A172 (cell line): Measurements from ENCODE around the gene MKS1. TPM values are rescaled to one million over a fixed set of nuclear protein-coding genes. Genes with fewer than 3 reads are reported as not detected.

ENCODE experiments used
- DNase-seq: peaks from one replicate; pipeline ENCODE4 v3.0.0-alpha.2; 2015; ENCODE audit warnings: low spot score
- total RNA-seq: library from RNA; depleted of rRNA; stranded (reverse); fragments of >200 nt; shearing (Covaris generic); gene quantifications from 2 replicates; pipeline ENCODE4 v1.2.3, GENCODE V29; 2014; rRNA removed

The MKS1 gene
- total RNA-seq, 1 experiment from 2014 or later: 10.3 TPM

GRCh38 chr17:58161566-58161965 is 57.5 kb downstream of the MKS1 start:
- DNase-seq: no peak

DNA sequence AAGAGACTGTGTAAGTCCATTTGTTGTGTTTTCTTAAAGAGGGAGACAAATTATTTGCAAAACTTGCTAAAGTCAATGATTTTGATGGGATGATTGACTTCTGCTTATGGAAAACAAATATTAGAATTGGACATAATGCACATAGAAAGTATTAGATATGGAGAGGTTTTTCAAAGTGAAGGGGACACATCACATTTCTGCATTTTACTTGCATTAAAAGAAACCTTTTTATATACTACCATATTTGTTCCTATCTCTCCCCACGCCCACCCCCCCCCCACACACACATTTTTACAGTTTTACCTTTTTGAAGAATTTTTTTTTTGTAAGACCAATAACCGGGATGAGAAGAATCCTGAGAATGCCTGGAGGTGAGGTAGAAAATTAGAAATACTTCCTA is 60.9 kb downstream of the MKS1 start:
- no peak for DNase-seq

GRCh38 chr17:58156839-58157803 is 61.9 kb downstream of the MKS1 start:
- no peak for DNase-seq

Other genes with a start within 250 kb of the MKS1 start
- 43.4 and 50.5 TPM in 2 replicates for gene VEZF1, start 231.0 kb downstream of the MKS1 start, total RNA-seq
- 501 and 612 TPM in 2 replicates for gene SRSF1, start 212.0 kb downstream of the MKS1 start, total RNA-seq
- gene DYNLL2, start 135.8 kb downstream of the MKS1 start, total RNA-seq: 20.7 and 21.0 TPM in 2 replicates
- not detected in 2 replicates for gene OR4D1, start 70.9 kb downstream of the MKS1 start, total RNA-seq
- gene OR4D2, start 52.3 kb downstream of the MKS1 start, total RNA-seq: not detected in 2 replicates
- gene EPX, start 26.5 kb downstream of the MKS1 start, total RNA-seq: not detected in 2 replicates
- not detected in 2 replicates for gene LPO, start 19.3 kb upstream of the MKS1 start, total RNA-seq
- not detected in 2 replicates for gene MPO, start 61.7 kb upstream of the MKS1 start, total RNA-seq
- not detected in 2 replicates for gene TSPOAP1, start 109.5 kb upstream of the MKS1 start, total RNA-seq
- gene SUPT4H1, start 132.9 kb upstream of the MKS1 start, total RNA-seq: 76.1 and 161 TPM in 2 replicates
- not detected in 2 replicates for gene RNF43, start 198.3 kb upstream of the MKS1 start, total RNA-seq